ENCODE data around the gene TBC1D2.

DNA sequence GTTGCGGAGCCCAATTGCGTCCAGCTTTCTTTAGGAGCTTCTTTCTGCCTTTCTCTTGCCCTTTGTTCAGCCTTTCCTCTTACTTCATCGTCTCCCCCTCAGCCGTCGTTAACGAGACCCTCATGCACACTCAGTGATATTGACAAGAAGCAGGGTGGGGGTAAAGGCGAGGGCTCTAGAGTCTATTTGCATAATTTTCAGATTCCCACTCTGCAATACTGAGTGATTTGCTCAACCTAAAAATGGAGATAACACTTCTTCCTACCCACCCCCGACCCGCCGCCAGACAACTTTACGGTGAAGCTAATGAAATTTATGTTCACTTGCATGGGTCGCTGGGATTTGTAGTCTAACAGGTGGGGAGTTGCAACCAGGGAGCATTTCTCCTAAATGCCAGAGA is 1.3 kb upstream of the TBC1D2 start:
- TF ChIP-seq, protein P1, sequence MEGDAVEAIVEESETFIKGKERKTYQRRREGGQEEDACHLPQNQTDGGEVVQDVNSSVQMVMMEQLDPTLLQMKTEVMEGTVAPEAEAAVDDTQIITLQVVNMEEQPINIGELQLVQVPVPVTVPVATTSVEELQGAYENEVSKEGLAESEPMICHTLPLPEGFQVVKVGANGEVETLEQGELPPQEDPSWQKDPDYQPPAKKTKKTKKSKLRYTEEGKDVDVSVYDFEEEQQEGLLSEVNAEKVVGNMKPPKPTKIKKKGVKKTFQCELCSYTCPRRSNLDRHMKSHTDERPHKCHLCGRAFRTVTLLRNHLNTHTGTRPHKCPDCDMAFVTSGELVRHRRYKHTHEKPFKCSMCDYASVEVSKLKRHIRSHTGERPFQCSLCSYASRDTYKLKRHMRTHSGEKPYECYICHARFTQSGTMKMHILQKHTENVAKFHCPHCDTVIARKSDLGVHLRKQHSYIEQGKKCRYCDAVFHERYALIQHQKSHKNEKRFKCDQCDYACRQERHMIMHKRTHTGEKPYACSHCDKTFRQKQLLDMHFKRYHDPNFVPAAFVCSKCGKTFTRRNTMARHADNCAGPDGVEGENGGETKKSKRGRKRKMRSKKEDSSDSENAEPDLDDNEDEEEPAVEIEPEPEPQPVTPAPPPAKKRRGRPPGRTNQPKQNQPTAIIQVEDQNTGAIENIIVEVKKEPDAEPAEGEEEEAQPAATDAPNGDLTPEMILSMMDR (IDR thresholded peaks at IDR 0.05): no peak
- TF ChIP-seq POLR2A (IDR thresholded peaks at IDR 0.05) (no peak), POLR2AphosphoS5 (IDR thresholded peaks at IDR 0.05) (no peak)

All from upper lobe of left lung (tissue), 4 donors.